CD4-positive, alpha-beta memory T cell (primary cell): ENCODE results near the gene BMP8B. TPM values are rescaled to one million over a fixed set of nuclear protein-coding genes. Genes with fewer than 3 reads are reported as not detected.

Experiments used
- CTCF ChIA-PET: fragments of 350-600 bp; sonication (Branson Sonifier 250); formaldehyde crosslinking; loops from one replicate; lab custom pipeline; 2021; ENCODE audit warnings: inconsistent platforms; ENCODE audit not compliant: partially characterized antibody; lab: Charles Lee
- POLR2A ChIA-PET: fragments of 350-600 bp; sonication (Branson Sonifier 250); formaldehyde crosslinking; loops from one replicate; lab custom pipeline; 2021; ENCODE audit not compliant: partially characterized antibody; lab: Charles Lee
- DNase-seq, 5 donors: peaks; one replicate each; pipeline versions ENCODE4 v3.0.0 to v3.0.0-alpha.2; 2020 to 2022; ENCODE audit warnings: mixed read lengths in 1 of 5
- H3K27ac ChIP-seq: one replicate; pipeline ENCODE4 v1.7.0; 2013; ENCODE audit warnings: low read depth, low read length
- H3K27me3 ChIP-seq: 2 replicates; pipeline ENCODE4 v1.7.0; 2013; ENCODE audit warnings: mild to moderate bottlenecking, low read length, moderate library complexity; ENCODE audit not compliant: insufficient read depth
- H3K36me3 ChIP-seq: 2 replicates; pipeline ENCODE4 v1.7.0; 2013; ENCODE audit warnings: mild to moderate bottlenecking, low read length, moderate library complexity; ENCODE audit not compliant: insufficient read depth
- H3K4me1 ChIP-seq: 2 replicates; pipeline ENCODE4 v1.7.0; 2013; ENCODE audit warnings: mild to moderate bottlenecking, low read length, moderate library complexity; ENCODE audit not compliant: insufficient read depth
- H3K4me3 ChIP-seq, 2 donors: one replicate each; pipeline ENCODE4 v1.7.0; 2013; ENCODE audit warnings: low read length in 2 of 2, mild to moderate bottlenecking in 1 of 2
- H3K9me3 ChIP-seq, 2 donors: one replicate each; pipeline ENCODE4 v1.7.0; 2013; ENCODE audit warnings: low read length in 2 of 2, control low read depth in 1 of 2; ENCODE audit not compliant: control insufficient read depth in 1 of 2
- H3K27ac Mint-ChIP-seq, 7 donors: one replicate each; pipeline ENCODE4 v1.8.0; 2020 to 2021; ENCODE audit warnings: mixed read lengths in 7 of 7, mild to moderate bottlenecking in 6 of 7, inconsistent platforms in 3 of 7, moderate library complexity in 3 of 7
- H3K27me3 Mint-ChIP-seq, 2 donors: one replicate each; pipeline ENCODE4 v1.8.0; 2020 to 2021; ENCODE audit warnings: mixed read lengths in 2 of 2
- H3K36me3 Mint-ChIP-seq, 2 donors: one replicate each; pipeline ENCODE4 v1.8.0; 2020 to 2021; ENCODE audit warnings: mixed read lengths in 2 of 2, inconsistent platforms in 1 of 2, mild to moderate bottlenecking in 1 of 2
- H3K4me1 Mint-ChIP-seq, 4 donors: one replicate each; pipeline ENCODE4 v1.8.0; 2020 to 2021; ENCODE audit warnings: mixed read lengths in 4 of 4, mild to moderate bottlenecking in 1 of 4
- H3K4me3 Mint-ChIP-seq, 8 donors: one replicate each; pipeline ENCODE4 v1.8.0; 2020 to 2021; ENCODE audit warnings: mixed read lengths in 8 of 8, mild to moderate bottlenecking in 7 of 8, moderate library complexity in 6 of 8, inconsistent platforms in 3 of 8
- H3K9me3 Mint-ChIP-seq, 8 donors: one replicate each; pipeline ENCODE4 v1.8.0; 2020 to 2021; ENCODE audit warnings: mixed read lengths in 8 of 8, mild to moderate bottlenecking in 5 of 8, inconsistent platforms in 3 of 8, moderate library complexity in 1 of 8
- intact Hi-C: fragments of 100-400 bp; cut with micrococcal nuclease; formaldehyde crosslinking; loops from one replicate; pipeline ENCODE4 v1.15.1; 2023
- polyA plus RNA-seq, 2 donors: library from polyadenylated mRNA; unstranded; fragments of 300-500 nt; fragmentation: Illumina TruSeq; gene quantifications; one replicate each; pipeline ENCODE4 v1.2.3, GENCODE V29; 2021
- total RNA-seq, 2 experiments: library from RNA; stranded (reverse); gene quantifications; one replicate each; pipeline ENCODE4 v1.2.3, GENCODE V29; 2021

The BMP8B gene
- total and polyA plus RNA-seq, 4 experiments from 2014 or later = 0.03 to 0.99 (median 0.48) TPM

- no peaks in the 10 kb centered on the region for H3K9me3 ChIP-seq
- POLR2A ChIA-PET = no interaction called here
- H3K4me3 Mint-ChIP-seq = no peak overlapping the region
- H3K9me3 Mint-ChIP-seq = no peaks in the 10 kb centered on the region
- no peaks in the 10 kb centered on the region for H3K36me3 ChIP-seq
- H3K27ac Mint-ChIP-seq = no peak overlapping the region
- intact Hi-C loops = no loop called here
- peaks cover 3% of the 10 kb centered on the region for H3K4me1 ChIP-seq
- H3K36me3 Mint-ChIP-seq = no peaks in the 10 kb centered on the region
- CTCF ChIA-PET = no interaction called here
- no peak for DNase-seq
- H3K4me3 ChIP-seq = no peak overlapping the region
- peaks cover 10% of the 10 kb centered on the region for H3K27me3 ChIP-seq
- peaks cover 23 to 57% of the 10 kb centered on the region in 2 donors for H3K27me3 Mint-ChIP-seq
- H3K27ac ChIP-seq = no peak overlapping the region
- peaks cover 0 to 8% (median 3%) of the 10 kb centered on the region in 4 donors for H3K4me1 Mint-ChIP-seq
Observed at GRCh38 chr1:39733161-39733560, 55.5 kb downstream of the BMP8B start.

GRCh38 chr1:39732730-39733129 lies 55.9 kb downstream of the BMP8B start:
- H3K27me3 ChIP-seq = peaks cover 15% of the 10 kb centered on the region
- H3K9me3 ChIP-seq = no peaks in the 10 kb centered on the region
- no peaks in the 10 kb centered on the region for H3K36me3 ChIP-seq
- H3K27ac ChIP-seq = no peak overlapping the region
- no peak for DNase-seq
- H3K4me1 Mint-ChIP-seq = peaks cover 0 to 5% (median 2%) of the 10 kb centered on the region in 4 donors
- intact Hi-C loops = no loop called here
- ChIA-PET POLR2A (no interaction called here), CTCF (no interaction called here)
- H3K27ac Mint-ChIP-seq = no peak overlapping the region
- peaks cover 27 to 61% of the 10 kb centered on the region in 2 donors for H3K27me3 Mint-ChIP-seq
- H3K4me3 Mint-ChIP-seq = no peak overlapping the region
- H3K4me1 ChIP-seq = no peaks in the 10 kb centered on the region
- H3K36me3 Mint-ChIP-seq = no peaks in the 10 kb centered on the region
- no peak overlapping the region for H3K4me3 ChIP-seq
- H3K9me3 Mint-ChIP-seq = no peaks in the 10 kb centered on the region

GRCh38 chr1:39729842-39730241 lies 58.8 kb downstream of the BMP8B start:
- no peak overlapping the region for H3K4me3 ChIP-seq
- no peak overlapping the region for H3K27ac ChIP-seq
- DNase-seq = no peak
- H3K9me3 Mint-ChIP-seq = no peaks in the 10 kb centered on the region
- peaks cover 37 to 58% of the 10 kb centered on the region in 2 donors for H3K27me3 Mint-ChIP-seq
- intact Hi-C loops = loop anchor here (10.0 kb wide), 1 partner anchor 625 kb away; no protein-coding TSS in a partner anchor
- POLR2A ChIA-PET = interaction anchor here (1.6 kb wide), 1 partner anchor 9 kb away, joined by 6 read pairs; the partner anchor contains the start of gene PPIE
- no peaks in the 10 kb centered on the region for H3K36me3 ChIP-seq
- no peak overlapping the region for H3K4me3 Mint-ChIP-seq
- no peaks in the 10 kb centered on the region for H3K9me3 ChIP-seq
- H3K36me3 Mint-ChIP-seq = no peaks in the 10 kb centered on the region
- no peaks in the 10 kb centered on the region for H3K4me1 ChIP-seq
- H3K27ac Mint-ChIP-seq = no peak overlapping the region
- peaks cover 22% of the 10 kb centered on the region for H3K27me3 ChIP-seq
- CTCF ChIA-PET = interaction anchor here (0.6 kb wide), 1 partner anchor 123 kb away, joined by 3 read pairs; no protein-coding TSS in a partner anchor
- peaks cover 0 to 2% (median 0%) of the 10 kb centered on the region in 4 donors for H3K4me1 Mint-ChIP-seq

- Histone ChIP-seq H3K27me3 (peaks cover 22% of the 10 kb centered on the region), H3K27ac (no peak overlapping the region), H3K4me3 (no peak overlapping the region), H3K36me3 (no peaks in the 10 kb centered on the region), H3K4me1 (no peaks in the 10 kb centered on the region), H3K9me3 (no peaks in the 10 kb centered on the region)
- Mint-ChIP-seq H3K4me1 (peaks cover 0 to 2% (median 0%) of the 10 kb centered on the region in 4 donors), H3K36me3 (no peaks in the 10 kb centered on the region), H3K4me3 (peak overlapping the region in 1 of 8 donors; percentile 26), H3K27me3 (peaks cover 41 to 60% of the 10 kb centered on the region in 2 donors), H3K9me3 (no peaks in the 10 kb centered on the region), H3K27ac (no peak overlapping the region)
- CTCF ChIA-PET = no interaction called here
- intact Hi-C loops = loop anchor here (10.0 kb wide), 1 partner anchor 624 kb away; no protein-coding TSS in a partner anchor
- POLR2A ChIA-PET = interaction anchor here (1.6 kb wide), 1 partner anchor 9 kb away, joined by 6 read pairs; the partner anchor contains the start of gene PPIE
- no peak for DNase-seq
Observed at GRCh38 chr1:39729030-39729429, 59.6 kb downstream of the BMP8B start.

GRCh38 chr1:39727932-39728317 lies 60.7 kb downstream of the BMP8B start:
- no peaks in the 10 kb centered on the region for H3K9me3 Mint-ChIP-seq
- H3K27me3 ChIP-seq = peaks cover 22% of the 10 kb centered on the region
- H3K36me3 ChIP-seq = no peaks in the 10 kb centered on the region
- peaks cover 0 to 2% (median 0%) of the 10 kb centered on the region in 4 donors for H3K4me1 Mint-ChIP-seq
- H3K4me3 ChIP-seq = no peak overlapping the region
- H3K4me3 Mint-ChIP-seq = peak overlapping the region in 2 of 8 donors; percentile 30 to 64
- H3K27ac ChIP-seq = no peak overlapping the region
- peak overlapping the region in 1 of 7 donors; percentile 2 for H3K27ac Mint-ChIP-seq
- no peaks in the 10 kb centered on the region for H3K4me1 ChIP-seq
- ChIA-PET CTCF (interaction anchor here (0.7 kb wide), 1 partner anchor 121 kb away, joined by 3 read pairs; no protein-coding TSS in a partner anchor), POLR2A (interaction anchor here (0.9 kb wide), 1 partner anchor 11 kb away, joined by 3 read pairs; the partner anchor contains the start of gene PPIE)
- H3K27me3 Mint-ChIP-seq = peaks cover 36 to 50% of the 10 kb centered on the region in 2 donors
- no peak for DNase-seq
- no peaks in the 10 kb centered on the region for H3K36me3 Mint-ChIP-seq
- no peaks in the 10 kb centered on the region for H3K9me3 ChIP-seq
- intact Hi-C loops = loop anchor here (10.0 kb wide), 1 partner anchor 623 kb away; no protein-coding TSS in a partner anchor

GRCh38 chr1:39727221-39727931 lies 61.3 kb downstream of the BMP8B start:
- POLR2A ChIA-PET = interaction anchor here (0.9 kb wide), 1 partner anchor 12 kb away, joined by 3 read pairs; the partner anchor contains the start of gene PPIE

GRCh38 chr1:39726600-39726999 lies 62.1 kb downstream of the BMP8B start:
- H3K27me3 ChIP-seq = peaks cover 22% of the 10 kb centered on the region
- H3K9me3 Mint-ChIP-seq = no peaks in the 10 kb centered on the region

More at GRCh38 chr1:39727221-39727931, 61.3 kb downstream of the BMP8B start:
- no peak for DNase-seq
- H3K9me3 Mint-ChIP-seq = no peaks in the 10 kb centered on the region
- H3K4me1 Mint-ChIP-seq = peaks cover 0 to 2% (median 0%) of the 10 kb centered on the region in 4 donors
- Histone ChIP-seq H3K27me3 (peaks cover 22% of the 10 kb centered on the region), H3K4me1 (no peaks in the 10 kb centered on the region), H3K4me3 (no peak overlapping the region), H3K9me3 (no peaks in the 10 kb centered on the region), H3K36me3 (no peaks in the 10 kb centered on the region), H3K27ac (no peak overlapping the region)
- H3K27ac Mint-ChIP-seq = peak overlapping the region in 2 of 7 donors; percentile 2 to 25
- peak overlapping the region in 1 of 8 donors; percentile 30 for H3K4me3 Mint-ChIP-seq
- peaks cover 33 to 45% of the 10 kb centered on the region in 2 donors for H3K27me3 Mint-ChIP-seq
- intact Hi-C loops = loop anchor here (10.0 kb wide), 1 partner anchor 623 kb away; no protein-coding TSS in a partner anchor
- H3K36me3 Mint-ChIP-seq = no peaks in the 10 kb centered on the region
- CTCF ChIA-PET = interaction anchor here (0.7 kb wide), 1 partner anchor 121 kb away, joined by 3 read pairs; no protein-coding TSS in a partner anchor

More at GRCh38 chr1:39726600-39726999, 62.1 kb downstream of the BMP8B start:
- H3K9me3 ChIP-seq = no peaks in the 10 kb centered on the region
- no peak overlapping the region for H3K4me3 Mint-ChIP-seq
- CTCF ChIA-PET = interaction anchor here (1.0 kb wide), 1 partner anchor 8 kb away, joined by 4 read pairs; no protein-coding TSS in a partner anchor
- no peak overlapping the region for H3K27ac ChIP-seq
- no peak overlapping the region for H3K27ac Mint-ChIP-seq
- POLR2A ChIA-PET = interaction anchor here (2.1 kb wide), 1 partner anchor 12 kb away, joined by 6 read pairs; the partner anchor contains the start of gene PPIE
- no peaks in the 10 kb centered on the region for H3K36me3 Mint-ChIP-seq
- H3K4me1 Mint-ChIP-seq = peaks cover 0 to 2% (median 0%) of the 10 kb centered on the region in 4 donors
- no peaks in the 10 kb centered on the region for H3K4me1 ChIP-seq
- DNase-seq = no peak
- intact Hi-C loops = loop anchor here (10.0 kb wide), 1 partner anchor 622 kb away; no protein-coding TSS in a partner anchor
- no peaks in the 10 kb centered on the region for H3K36me3 ChIP-seq
- no peak overlapping the region for H3K4me3 ChIP-seq
- peaks cover 37 to 44% of the 10 kb centered on the region in 2 donors for H3K27me3 Mint-ChIP-seq
